Left renal cortex interstitium (tissue), 4 donors: ENCODE results near the gene NUMB. TPM values are rescaled to one million over a fixed set of nuclear protein-coding genes. Genes with fewer than 3 reads are reported as not detected.
A peak's percentile ranks its signal among the peaks of the same experiment; 100 is the strongest.

Source experiments
- DNase-seq, 4 donors: peaks; one replicate each; pipeline ENCODE4 v3.0.0-alpha.2; 2013; ENCODE audit warnings: low read depth in 4 of 4, low spot score in 2 of 4, missing footprints in 1 of 4
- polyA plus RNA-seq, 4 donors: library from polyadenylated mRNA; unstranded; fragments of 120-200 nt; gene quantifications; one replicate each; pipeline ENCODE4 v1.2.1, GENCODE V29; 2013; ENCODE audit not compliant: insufficient read length in 4 of 4

NUMB gene
- polyA plus RNA-seq: 100 to 1,000 TPM in 2 of 4 donors, 10 to 100 TPM in 2; 65.1 to 122 (median 90.5) TPM

DNA sequence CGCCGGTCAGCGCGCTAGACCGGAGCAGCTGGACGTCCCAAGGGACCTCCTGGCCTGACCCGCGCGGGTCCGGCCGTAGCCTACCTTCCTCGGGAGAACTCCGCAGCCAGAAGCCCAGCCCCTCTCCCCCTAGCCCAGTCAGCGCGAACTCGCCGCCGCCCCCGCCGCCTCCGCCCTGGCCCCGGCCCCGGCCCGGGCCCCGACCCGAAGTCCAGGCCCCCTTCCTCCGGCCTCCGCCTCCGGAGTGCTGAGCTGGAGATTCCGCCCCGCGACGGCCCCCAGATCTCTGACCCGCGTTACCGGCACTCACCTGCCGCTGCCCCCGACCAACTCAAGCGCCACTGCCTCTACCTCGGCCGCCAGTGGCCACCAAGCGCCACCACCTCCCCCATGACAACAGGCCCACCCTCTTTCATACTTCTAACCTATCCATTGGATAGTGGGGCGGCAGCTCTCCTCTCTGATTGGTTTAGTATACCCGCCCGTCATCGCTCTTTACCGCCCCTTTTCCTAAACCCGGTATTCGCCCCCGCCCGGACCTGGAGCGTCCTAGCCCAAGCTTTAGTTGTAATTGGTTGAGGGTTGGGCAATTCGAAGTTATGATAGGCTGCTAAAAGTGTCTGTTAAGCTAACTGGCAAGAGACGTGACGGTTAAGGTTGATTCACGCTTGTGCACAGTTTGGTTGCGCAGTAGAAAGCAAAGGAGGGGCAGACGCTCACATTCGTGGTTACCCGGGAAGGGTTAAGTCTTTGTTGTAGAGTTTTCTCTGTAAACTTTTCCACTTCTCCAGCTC is at the start of gene NUMB:
TSS of gene NUMB (minus strand) at position 364 of the 794 bp plus-strand sequence. CDS start 102,795 bp downstream, outside the sequence.
- DNase-seq: peak; percentile 99 to 100 (median 99)

DNA sequence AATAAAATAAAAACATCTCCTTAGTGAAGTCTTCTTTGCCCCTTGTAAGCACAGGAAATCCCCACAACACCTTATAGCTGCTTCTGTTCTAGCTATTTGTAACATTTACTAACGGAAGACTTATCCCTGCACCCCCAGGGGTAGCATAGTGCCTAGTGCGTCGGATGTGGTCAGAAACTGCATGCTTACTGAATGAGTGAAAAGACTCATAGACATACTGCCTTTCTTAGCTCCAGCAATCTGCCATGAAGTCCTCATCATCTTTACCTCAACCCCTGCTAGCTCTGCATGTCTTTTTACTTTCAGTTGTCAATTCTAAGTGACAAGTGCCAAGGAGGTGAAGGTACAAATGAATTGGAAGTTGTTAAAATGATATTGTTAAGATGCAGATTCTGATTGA is 45.3 kb upstream of the NUMB start:
- no peak for DNase-seq

DNA sequence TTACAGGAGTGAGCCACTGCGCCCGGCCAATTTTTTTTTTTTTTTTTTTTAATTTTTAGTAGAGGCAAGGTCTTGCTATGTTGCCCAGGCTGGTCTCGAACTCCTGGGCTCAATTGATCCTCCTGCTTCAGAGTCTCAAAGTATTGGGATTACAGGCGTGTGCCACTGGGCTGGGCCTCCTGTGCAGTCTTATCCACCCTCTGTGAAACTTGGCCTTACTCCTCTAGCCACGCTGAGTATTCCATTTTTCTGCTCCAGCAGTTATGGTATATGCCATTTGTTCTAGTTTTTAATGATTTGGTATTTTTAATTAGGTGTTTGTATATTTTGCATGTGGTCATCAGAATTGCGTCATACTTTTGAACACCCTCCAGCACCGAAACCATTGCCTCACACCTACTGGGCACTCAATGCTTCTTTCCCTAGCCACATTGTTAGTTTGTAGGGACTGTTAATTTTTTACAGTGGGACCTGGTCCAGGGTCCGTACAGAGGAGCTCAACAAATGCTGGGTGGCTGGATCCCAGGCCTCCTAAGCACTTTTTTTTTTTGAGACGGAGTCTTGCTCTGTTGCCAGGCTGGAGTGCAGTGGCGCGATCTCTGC is 43.8 kb upstream of the NUMB start:
- no peak for DNase-seq

DNA sequence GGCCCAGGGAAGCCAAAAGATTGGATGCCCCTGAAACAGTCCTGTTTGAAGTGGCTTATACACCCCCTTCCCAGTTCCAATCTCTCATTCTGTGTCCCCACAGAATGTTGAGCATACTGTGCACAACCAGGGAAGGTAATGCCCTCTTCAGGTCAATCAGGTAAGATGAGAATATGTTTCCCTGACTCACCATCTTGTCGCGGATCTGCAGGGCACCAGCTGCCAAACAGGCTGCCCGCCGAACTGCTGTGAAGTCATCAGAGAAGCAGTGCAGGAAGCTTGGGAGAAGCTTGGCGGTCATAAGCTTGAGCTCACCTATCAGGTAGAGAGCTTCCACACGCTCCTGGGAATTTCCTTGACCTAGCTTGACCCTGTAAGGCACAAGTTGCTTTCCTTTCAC is 42.0 kb upstream of the NUMB start:
- no peak for DNase-seq

DNA sequence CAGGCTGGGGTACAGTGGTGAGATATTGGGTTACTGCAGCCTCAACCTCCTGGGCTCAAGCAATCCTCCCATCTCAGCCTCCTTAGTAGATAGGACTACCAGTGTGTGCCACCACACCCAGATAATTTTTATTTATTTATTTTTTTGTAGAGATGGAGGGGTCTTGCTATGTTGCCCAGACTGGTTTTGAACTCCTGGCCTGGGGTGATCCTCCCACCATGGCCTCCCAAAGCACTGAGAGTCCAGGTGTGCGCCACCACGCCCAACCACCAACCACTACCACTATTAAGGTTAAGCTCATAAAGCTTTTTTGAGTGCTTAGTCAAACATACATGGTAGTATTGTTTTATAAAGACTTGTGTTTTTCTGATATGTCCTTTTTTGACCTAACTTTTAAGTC is 36.2 kb upstream of the NUMB start:
- no peak for DNase-seq

DNA sequence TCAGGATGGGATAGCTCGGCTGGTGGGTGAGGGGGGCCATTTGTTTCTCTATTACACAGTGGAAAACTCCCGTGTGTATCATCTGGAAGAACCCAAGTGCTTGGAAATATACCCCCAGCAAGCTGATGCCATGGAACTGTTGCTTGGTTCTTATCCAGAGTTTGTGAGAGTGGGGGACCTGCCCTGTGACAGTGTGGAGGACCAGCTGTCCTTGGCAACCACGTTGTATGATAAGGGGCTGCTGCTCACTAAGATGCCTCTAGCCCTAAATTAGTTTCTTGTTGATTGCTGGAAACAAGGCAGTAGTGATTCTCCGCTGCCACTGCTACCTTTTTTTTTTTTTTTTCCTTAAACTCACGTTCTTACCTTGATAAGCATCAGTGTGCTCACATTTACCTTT is 34.3 kb upstream of the NUMB start:
- DNase-seq: no peak

DNA sequence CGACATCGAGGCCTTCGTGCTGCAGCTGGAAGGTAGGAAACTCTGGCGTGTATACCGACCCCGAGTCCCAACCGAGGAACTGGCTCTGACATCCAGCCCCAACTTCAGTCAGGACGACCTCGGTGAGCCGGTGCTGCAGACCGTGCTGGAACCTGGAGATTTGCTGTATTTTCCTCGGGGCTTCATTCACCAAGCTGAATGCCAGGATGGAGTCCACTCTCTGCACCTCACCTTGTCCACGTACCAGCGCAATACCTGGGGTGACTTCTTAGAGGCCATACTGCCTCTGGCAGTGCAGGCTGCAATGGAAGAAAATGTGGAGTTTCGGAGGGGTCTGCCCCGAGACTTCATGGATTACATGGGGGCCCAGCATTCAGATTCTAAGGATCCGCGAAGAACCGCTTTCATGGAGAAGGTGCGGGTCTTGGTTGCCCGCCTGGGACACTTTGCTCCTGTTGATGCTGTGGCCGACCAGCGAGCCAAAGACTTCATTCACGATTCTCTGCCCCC is 33.8 kb upstream of the NUMB start:
- DNase-seq: no peak

DNA sequence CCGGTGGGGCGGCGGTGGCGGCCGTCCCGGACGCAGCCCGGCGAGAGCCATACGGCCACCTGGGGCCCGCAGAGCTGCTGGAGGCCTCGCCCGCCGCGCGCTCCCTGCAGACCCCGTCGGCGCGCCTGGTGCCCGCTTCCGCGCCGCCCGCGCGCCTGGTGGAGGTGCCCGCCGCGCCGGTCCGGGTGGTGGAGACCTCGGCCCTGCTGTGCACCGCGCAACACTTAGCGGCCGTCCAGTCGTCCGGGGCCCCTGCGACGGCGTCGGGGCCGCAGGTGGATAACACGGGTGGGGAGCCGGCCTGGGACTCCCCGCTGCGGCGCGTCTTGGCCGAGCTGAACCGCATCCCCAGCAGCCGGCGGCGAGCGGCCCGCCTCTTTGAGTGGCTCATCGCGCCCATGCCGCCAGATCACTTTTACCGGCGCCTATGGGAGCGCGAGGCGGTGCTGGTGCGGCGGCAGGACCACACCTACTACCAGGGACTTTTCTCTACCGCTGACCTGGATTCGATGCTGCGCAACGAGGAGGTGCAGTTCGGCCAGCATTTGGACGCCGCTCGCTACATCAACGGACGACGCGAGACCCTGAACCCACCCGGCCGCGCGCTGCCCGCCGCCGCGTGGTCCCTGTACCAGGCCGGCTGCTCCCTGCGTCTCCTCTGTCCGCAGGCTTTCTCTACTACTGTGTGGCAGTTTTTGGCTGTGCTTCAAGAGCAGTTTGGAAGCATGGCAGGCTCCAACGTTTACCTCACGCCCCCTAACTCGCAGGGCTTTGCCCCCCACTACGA is 33.1 kb upstream of the NUMB start:
- peak in 2 of 4 donors; percentile 15 to 29 for DNase-seq

DNA sequence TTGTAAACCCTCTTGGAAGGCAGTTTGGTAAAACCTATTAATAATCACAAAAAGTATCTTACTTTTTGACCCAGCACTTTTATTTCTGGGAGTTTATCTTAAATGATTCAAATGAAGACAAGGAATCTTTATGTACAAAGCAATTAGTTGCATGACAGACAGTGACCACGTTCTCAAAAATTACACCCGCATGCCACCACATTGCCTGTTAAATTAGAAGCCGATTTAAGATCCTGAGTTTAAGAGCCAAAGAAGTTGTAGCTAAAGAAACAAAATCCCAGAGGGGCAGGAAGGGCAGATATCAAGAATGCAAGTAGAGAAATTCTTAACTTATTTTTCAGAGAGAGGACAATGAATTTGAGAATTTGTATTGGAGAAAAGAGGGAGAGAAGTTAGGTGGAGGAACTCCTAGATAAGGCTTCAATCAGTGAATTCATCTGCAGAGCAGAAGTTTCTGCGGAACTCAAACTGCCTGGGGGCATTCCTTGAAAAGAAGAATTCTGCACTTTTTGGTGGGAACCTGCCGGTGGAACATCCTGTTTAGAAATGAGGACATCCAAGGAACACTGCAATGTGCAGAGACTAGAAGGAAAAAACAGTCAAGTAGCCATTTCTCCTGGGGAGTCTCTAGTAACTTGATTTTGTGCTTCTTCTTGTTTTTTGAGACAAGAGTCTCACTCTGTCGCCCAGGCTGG is 31.3 kb upstream of the NUMB start:
- DNase-seq: no peak

DNA sequence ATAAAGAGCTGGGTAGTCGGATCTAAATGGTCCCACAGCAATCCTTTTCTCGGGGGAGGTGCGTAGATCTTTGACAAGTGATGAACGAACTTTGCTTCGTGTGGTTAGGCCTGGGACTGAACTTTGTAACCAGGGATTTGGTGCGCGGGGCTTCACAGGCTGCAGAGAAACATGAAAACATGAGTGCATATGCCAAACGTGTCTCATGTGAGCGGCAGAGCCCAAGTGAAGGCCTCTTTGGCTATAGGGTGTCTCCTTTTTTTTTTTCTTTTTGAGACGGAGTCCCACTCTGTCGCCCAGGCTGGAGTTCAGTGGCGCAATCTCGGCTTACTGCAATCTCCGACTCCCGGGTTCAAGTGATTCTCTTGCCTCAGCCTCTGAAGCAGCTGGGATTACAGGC is 20.3 kb upstream of the NUMB start:
- no peak for DNase-seq

DNA sequence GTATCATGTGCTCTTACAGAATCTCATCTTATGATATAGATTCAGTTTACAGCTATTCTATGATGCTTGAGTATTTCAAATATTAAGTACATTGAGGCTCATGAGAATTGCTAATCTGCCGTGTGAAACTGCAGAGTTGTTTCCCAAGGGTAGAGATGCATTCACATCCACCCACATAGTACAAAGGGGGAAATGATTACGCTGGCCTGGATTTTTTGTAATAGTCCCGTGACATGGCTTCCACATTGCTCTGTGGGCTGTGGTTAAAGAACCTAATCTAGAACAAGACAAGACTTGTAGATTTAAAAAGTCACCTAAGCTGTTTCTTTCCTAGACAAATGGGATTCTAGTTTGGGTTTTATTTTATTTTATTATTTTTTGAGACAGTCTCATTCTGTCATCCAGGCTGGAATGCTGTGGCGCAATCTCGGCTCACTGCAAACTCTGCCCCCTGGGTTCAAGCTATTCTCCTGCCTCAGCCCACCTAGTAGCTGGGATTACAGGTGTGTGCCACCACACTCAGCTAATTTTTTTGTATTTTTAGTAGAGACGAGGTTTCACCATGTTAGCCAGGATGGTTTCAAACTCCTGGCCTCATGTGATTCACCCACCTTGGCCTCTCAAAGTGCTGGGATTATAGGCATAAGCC is 19.4 kb upstream of the NUMB start:
- DNase-seq: no peak

DNA sequence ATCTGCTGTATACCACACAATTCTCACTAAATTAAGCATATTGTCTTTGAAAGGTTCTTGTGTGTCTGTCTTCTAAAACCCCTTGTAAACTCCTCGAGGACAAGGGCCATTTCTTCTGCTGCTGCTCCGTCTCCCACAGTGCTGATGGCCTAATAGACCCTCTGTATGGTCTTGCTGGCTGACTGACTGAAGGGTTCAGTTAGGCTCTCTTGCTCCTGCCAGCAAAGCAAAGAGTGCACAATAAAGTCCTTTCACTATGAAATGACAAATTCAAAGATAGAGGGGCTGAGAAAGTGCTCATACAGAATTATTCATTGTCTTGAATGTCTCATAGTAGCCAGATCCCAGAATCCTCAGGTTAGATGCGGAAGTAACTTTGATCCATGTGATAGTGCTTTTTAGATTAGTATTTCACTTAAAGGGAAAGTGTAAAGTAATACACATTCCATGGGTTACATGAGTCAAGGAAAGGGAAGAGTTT is 18.1 kb upstream of the NUMB start:
- DNase-seq: no peak

DNA sequence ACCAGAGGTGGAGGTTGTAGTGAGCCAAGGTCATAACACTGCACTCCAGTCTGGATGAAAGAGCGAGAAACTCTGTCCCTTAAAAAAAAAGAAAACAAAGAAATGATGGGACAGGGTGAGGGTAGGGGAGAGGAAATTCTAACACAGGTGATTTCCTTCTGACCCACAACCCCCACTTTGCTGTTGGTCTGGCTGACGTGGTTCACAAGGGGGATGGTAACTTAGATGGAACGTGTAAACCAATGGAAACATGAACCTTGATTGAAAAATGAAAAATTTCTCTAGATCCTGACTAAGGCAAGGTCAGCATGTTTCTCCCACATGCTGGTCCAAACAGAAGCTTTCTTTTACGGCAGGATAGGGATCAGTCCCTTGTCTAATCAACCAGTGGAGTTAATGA is 16.6 kb upstream of the NUMB start:
- no peak for DNase-seq

DNA sequence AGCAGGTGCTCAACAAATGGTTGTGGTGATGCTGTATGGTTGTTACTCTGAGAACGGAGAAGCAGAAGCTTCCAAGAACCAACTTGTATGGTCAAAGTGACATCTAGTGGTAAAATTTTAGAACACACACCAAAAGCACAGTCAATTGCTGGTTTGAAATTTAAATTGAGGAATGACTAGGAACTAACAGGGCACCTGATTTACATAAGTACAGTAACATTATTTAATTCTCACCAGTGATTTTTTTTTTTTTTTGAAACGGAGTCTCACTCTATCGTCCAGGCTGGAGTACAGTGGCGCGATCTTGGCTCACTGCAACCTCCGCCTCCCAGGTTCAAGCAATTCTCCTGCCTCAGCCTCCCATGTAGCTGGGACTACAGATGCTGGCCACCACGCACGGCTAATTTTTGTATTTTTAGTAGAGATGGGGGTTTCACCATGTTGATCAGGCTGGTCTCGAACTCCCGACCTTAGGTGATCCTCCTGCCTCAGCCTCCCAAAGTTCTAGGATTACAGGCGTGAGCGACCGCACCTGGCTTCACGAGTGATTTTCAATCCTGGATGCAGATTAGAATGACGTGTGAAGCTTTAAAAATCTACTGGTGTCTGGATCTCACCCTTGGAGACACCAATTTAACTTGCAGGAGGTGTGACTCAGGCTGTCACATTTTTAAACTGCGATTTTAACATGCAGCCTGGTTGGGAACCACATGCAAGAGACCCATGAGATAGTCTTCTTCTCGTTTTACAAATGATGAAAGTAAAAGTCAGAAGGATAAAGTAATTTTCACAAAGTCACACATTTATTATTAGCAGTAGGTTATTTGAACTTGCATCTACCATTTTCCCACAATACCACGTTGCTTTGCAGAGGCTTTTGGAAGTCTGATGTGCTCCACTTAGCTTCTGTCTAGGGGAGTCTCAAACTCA is 14.1 kb upstream of the NUMB start:
- peak in 1 of 4 donors; percentile 59 for DNase-seq

DNA sequence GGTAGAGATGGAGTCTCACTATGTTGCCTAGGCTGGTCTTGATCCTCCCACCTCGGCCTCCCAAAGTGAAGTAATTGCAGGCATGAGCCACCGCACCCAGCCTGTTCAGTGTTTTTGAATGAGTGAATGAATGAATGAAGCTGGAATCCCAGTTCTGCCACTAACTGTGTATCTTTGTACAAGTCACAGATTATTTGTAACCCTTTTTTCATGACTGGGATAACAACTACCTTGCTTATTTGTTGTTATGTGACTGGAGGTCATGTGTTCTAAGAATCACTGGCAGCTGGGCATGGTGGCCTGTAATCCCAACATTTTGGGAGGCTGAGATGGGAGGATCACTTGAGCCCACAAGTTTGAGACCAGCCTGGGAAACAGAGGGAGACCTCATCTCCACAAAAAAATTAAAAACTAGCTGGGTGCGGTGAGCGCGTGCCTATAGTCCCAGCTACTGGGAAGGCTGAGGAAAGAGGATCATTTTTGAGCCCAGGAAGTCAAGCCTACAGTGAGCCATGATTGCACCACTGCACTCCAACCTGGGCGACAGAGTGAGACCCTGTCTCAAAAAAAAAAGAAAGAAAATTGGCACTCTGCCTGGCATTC is 13.3 kb upstream of the NUMB start:
- no peak for DNase-seq

DNA sequence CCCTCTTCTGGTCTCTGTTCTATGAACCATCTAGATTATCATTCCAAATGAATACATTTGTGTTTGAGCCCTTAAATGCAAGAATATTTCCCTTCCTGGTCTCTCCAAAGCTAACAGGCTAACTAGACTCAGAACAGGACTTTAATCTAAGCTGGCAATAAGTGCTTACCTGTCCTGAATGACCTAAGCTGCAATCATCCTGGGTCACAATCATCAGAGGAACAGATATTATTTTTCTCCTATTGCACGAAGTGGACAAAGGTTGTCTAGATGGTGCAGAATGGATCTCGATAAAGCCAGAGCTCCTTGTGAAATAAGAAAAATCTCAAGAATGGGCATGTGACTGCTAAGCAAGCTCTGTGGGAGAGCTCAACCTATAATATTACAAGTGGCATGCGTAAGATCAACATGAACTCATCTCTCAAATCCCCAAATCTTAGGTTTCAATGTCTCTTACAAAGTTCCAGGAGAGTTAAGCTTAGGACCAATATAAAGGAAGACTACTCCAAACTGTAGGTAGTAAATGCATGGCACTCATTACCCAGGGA is 10.6 kb upstream of the NUMB start:
- DNase-seq: no peak

DNA sequence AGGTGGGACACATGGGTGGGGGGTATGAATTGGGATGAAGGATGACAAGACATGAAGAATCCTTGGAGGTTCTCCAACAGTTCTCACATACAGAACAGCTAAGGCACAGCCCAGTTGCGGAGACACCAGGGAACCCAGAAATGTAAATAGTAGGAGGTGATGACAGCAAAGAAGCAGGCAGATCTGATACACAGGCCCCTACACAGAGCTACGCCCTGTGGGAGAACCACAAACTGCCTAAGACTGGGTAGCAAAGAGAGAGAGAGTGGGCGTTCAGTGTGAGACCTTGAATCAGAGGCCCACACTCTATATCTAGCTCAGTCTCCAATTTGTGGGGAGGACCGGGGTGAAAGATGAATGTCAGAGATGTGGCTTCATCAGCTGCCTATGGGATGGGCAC is 9.5 kb upstream of the NUMB start:
- DNase-seq: no peak

DNA sequence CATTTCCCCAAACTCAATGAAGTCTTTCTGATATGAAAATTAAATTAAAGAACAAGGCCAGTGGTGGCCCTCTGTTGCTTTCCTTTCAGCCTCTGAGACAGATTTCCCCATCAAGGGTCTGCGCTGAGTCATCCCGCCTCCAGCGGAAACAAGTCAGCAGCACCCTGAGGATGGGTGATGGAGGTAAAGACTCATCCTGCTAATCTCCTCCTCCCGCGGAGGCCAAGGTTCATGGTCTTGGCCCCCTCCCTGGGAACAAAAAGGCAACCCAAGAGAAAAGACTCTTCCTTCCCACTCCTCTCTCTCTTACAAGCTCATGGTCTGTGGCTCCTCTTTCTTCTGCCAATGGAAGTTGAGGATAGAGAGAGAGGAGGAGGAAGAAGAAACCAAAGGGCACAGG is 9.0 kb upstream of the NUMB start:
- DNase-seq: no peak
